Measurements from ENCODE around the gene MIDN.

DNA sequence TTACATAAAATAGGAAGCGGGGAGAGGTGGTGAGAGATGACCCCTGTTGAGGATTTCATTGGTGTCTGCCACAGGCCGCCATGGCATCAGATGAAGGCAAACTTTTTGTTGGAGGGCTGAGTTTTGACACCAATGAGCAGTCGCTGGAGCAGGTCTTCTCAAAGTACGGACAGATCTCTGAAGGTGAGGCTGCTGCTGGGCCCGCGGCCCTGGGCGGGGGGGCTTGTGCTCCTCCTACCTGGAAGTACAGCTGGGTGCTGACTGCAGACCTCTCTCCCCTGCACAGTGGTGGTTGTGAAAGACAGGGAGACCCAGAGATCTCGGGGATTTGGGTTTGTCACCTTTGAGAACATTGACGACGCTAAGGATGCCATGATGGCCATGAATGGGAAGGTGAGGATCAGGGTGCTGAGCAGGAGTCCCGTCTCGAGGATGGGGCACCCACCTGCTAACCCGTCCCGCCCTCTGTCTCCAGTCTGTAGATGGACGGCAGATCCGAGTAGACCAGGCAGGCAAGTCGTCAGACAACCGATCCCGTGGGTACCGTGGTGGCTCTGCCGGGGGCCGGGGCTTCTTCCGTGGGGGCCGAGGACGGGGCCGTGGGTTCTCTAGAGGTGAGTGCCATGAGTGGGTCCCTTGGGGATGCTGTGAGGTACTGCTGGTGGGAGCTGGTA is 22.6 kb downstream of the MIDN start:
- TF ChIP-seq, protein P1, sequence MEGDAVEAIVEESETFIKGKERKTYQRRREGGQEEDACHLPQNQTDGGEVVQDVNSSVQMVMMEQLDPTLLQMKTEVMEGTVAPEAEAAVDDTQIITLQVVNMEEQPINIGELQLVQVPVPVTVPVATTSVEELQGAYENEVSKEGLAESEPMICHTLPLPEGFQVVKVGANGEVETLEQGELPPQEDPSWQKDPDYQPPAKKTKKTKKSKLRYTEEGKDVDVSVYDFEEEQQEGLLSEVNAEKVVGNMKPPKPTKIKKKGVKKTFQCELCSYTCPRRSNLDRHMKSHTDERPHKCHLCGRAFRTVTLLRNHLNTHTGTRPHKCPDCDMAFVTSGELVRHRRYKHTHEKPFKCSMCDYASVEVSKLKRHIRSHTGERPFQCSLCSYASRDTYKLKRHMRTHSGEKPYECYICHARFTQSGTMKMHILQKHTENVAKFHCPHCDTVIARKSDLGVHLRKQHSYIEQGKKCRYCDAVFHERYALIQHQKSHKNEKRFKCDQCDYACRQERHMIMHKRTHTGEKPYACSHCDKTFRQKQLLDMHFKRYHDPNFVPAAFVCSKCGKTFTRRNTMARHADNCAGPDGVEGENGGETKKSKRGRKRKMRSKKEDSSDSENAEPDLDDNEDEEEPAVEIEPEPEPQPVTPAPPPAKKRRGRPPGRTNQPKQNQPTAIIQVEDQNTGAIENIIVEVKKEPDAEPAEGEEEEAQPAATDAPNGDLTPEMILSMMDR (IDR thresholded peaks at IDR 0.05; ENCODE audit: low read length), result no peak
- TF ChIP-seq EZH2 (optimal IDR thresholded peaks at IDR 0.05; ENCODE audit: low read depth, low read length) (no peak), EZH2phosphoT487 (IDR thresholded peaks at IDR 0.05; ENCODE audit: low read length) (no peak)

All from MM.1S (cell line).